Kasumi-1 (cell line): ENCODE measurements around the gene APC.
"Not testable (repeated sequence)": the region's sequence is repeated elsewhere in the genome, so short reads cannot be mapped to it uniquely, and the experiment has no call there.

Experiments
- DNase-seq, 2 experiments: peaks; one replicate each; lab custom pipeline; 2025; lab: John Stamatoyannopoulos, UW

The APC gene

GRCh38 chr5:112716895-112717294 is 20.8 kb upstream of the APC start:
- not testable (repeated sequence) for DNase-seq

GRCh38 chr5:112717506-112718082 is 20.1 kb upstream of the APC start:
- DNase-seq, result no peak

- no peak for DNase-seq
Measured at GRCh38 chr5:112718344-112718743, 19.3 kb upstream of the APC start.

- no peak for DNase-seq
Measured at GRCh38 chr5:112720576-112720975, 17.1 kb upstream of the APC start.

GRCh38 chr5:112724901-112725300 is 12.8 kb upstream of the APC start:
- DNase-seq, result no peak

GRCh38 chr5:112729630-112730029 is 8.1 kb upstream of the APC start:
- no peak for DNase-seq

GRCh38 chr5:112732131-112732530 is 5.6 kb upstream of the APC start:
- DNase-seq, result no peak

- no peak for DNase-seq
Measured at GRCh38 chr5:112733586-112733985, 4.1 kb upstream of the APC start.

- DNase-seq, result no peak
Measured at GRCh38 chr5:112734597-112734996, 3.1 kb upstream of the APC start.

GRCh38 chr5:112735702-112736101 is 2.0 kb upstream of the APC start:
- DNase-seq, result no peak

GRCh38 chr5:112737070-112737462 is 619 bp upstream of the APC start:
- peak; percentile 52 to 59 for DNase-seq

- peak; percentile 38 to 71 for DNase-seq
Measured at GRCh38 chr5:112738191-112738560, 491 bp downstream of the APC start.

GRCh38 chr5:112742424-112742823 is 4.7 kb downstream of the APC start:
- DNase-seq, result no peak

GRCh38 chr5:112743631-112744030 is 5.9 kb downstream of the APC start:
- no peak for DNase-seq

GRCh38 chr5:112752335-112752734 is 14.7 kb downstream of the APC start:
- DNase-seq, result no peak

- DNase-seq, result no peak
Measured at GRCh38 chr5:112755703-112756102, 18.0 kb downstream of the APC start.

GRCh38 chr5:112757468-112758208 is 20.0 kb downstream of the APC start:
- peak; percentile 75 to 94 for DNase-seq

GRCh38 chr5:112758676-112759075 is 21.0 kb downstream of the APC start:
- DNase-seq, result no peak

- DNase-seq, result no peak
Measured at GRCh38 chr5:112762113-112762810, 24.6 kb downstream of the APC start.

- DNase-seq, result no peak
Measured at GRCh38 chr5:112763165-112763564, 25.5 kb downstream of the APC start.

- DNase-seq, result no peak
Measured at GRCh38 chr5:112772124-112772523, 34.4 kb downstream of the APC start.

- no peak for DNase-seq
Measured at GRCh38 chr5:112776301-112776856, 38.7 kb downstream of the APC start.

GRCh38 chr5:112779531-112779930 is 41.8 kb downstream of the APC start:
- DNase-seq, result no peak
